Fibroblast of upper back skin (primary cell): ENCODE data around the gene SCARB1.
A peak's percentile ranks its signal among the peaks of the same experiment; 100 is the strongest.

Experiments used
- DNase-seq: peaks from one replicate; pipeline ENCODE4 v3.0.0-alpha.2; 2013

The SCARB1 gene

GRCh38 chr12:124771462-124772288, 92.0 kb downstream of the SCARB1 start:
- peak; percentile 72 for DNase-seq

- DNase-seq = no peak
Measured at GRCh38 chr12:124770728-124771127, 92.9 kb downstream of the SCARB1 start.

- DNase-seq = no peak
Measured at GRCh38 chr12:124769881-124770512, 93.7 kb downstream of the SCARB1 start.

GRCh38 chr12:124769163-124769530, 94.5 kb downstream of the SCARB1 start:
- no peak for DNase-seq

- DNase-seq = peak; percentile 54
Measured at GRCh38 chr12:124768452-124769162, 95.1 kb downstream of the SCARB1 start.

GRCh38 chr12:124767066-124767821, 96.4 kb downstream of the SCARB1 start:
- DNase-seq = peak; percentile 65

GRCh38 chr12:124766727-124767065, 97.0 kb downstream of the SCARB1 start:
- no peak for DNase-seq

GRCh38 chr12:124765581-124766489, 97.8 kb downstream of the SCARB1 start:
- DNase-seq = peak; percentile 51

GRCh38 chr12:124764870-124765580, 98.6 kb downstream of the SCARB1 start:
- peak; percentile 98 for DNase-seq

- DNase-seq = peak; percentile 75
Measured at GRCh38 chr12:124764451-124764850, 99.2 kb downstream of the SCARB1 start.

GRCh38 chr12:124763594-124763979, 100.1 kb downstream of the SCARB1 start:
- DNase-seq = no peak

GRCh38 chr12:124762791-124763593, 100.7 kb downstream of the SCARB1 start:
- DNase-seq = no peak

- DNase-seq = no peak
Measured at GRCh38 chr12:124762384-124762783, 101.3 kb downstream of the SCARB1 start.

GRCh38 chr12:124761871-124762270, 101.8 kb downstream of the SCARB1 start:
- DNase-seq = peak; percentile 52

- no peak for DNase-seq
Measured at GRCh38 chr12:124761056-124761455, 102.6 kb downstream of the SCARB1 start.

- DNase-seq = no peak
Measured at GRCh38 chr12:124760560-124760959, 103.1 kb downstream of the SCARB1 start.

- DNase-seq = peak; percentile 79
Measured at GRCh38 chr12:124759841-124760503, 103.7 kb downstream of the SCARB1 start.

GRCh38 chr12:124758266-124759220, 105.1 kb downstream of the SCARB1 start:
- no peak for DNase-seq

GRCh38 chr12:124757329-124757728, 106.3 kb downstream of the SCARB1 start:
- DNase-seq = no peak
